Spleen (tissue), 7 donors: ENCODE results near the gene RUVBL1.

ENCODE experiments used
- POLR2A ChIP-seq, 3 donors: fragments of 450-650 bp; IDR thresholded peaks; one replicate each; pipeline ENCODE4 v1.5.1; 2017; ENCODE audit warnings: antibody characterized with exemption in 3 of 3, mild to moderate bottlenecking in 1 of 3
- TF ChIP-seq, protein P1 (sequence below), 11 experiments: fragments of 200-600 bp in 7 of 11; fragments of 450-650 bp in 4 of 11; sonication (generic) in 4 of 11; IDR thresholded peaks in 8 of 11; conservative IDR thresholded peaks in 3 of 11; 1 replicate in 7 of 11; 2 replicates in 4 of 11; pipeline versions ENCODE4 v1.4.0 to v1.8.0; 2016 to 2021; ENCODE audit warnings: antibody characterized with exemption in 11 of 11, inconsistent platforms in 4 of 11, mild to moderate bottlenecking in 1 of 11
- donor health status: DM: no; HTN: no; CAD: no; lungs with moderate emphysema.
- donor health status: DM: no; HTN: no; CAD: no.
- donor health status: DM: no; HTN: no; CAD: no.

DNA sequence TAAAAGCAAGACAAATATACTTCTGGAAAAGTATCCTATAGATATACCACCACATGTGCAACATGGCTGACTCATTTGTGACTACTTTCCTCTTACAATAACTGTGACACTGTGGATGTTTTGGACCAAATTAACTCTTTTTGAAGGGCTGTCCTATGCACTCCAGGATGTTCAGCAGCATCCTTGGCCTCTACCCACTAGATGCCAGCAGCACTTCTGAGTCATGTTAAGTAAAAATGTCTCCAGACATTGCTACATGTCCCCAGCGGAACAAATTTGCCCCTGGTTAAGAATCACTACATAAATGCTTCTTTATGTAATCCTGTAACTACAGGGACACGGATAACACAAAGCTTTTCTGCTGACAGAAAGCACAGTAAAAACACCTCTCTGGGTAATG, 32.0 kb downstream of the RUVBL1 start:
- no peak for TF ChIP-seq POLR2A (IDR thresholded peaks at IDR 0.05)
- TF ChIP-seq, protein P1, sequence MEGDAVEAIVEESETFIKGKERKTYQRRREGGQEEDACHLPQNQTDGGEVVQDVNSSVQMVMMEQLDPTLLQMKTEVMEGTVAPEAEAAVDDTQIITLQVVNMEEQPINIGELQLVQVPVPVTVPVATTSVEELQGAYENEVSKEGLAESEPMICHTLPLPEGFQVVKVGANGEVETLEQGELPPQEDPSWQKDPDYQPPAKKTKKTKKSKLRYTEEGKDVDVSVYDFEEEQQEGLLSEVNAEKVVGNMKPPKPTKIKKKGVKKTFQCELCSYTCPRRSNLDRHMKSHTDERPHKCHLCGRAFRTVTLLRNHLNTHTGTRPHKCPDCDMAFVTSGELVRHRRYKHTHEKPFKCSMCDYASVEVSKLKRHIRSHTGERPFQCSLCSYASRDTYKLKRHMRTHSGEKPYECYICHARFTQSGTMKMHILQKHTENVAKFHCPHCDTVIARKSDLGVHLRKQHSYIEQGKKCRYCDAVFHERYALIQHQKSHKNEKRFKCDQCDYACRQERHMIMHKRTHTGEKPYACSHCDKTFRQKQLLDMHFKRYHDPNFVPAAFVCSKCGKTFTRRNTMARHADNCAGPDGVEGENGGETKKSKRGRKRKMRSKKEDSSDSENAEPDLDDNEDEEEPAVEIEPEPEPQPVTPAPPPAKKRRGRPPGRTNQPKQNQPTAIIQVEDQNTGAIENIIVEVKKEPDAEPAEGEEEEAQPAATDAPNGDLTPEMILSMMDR (IDR thresholded peaks at IDR 0.05 in 8 of 11, conservative IDR thresholded peaks at IDR 0.05 in 3 of 11), result no peak
